22Rv1 (cell line): Measurements from ENCODE around the gene WWTR1.

Source experiments
- CTCF ChIP-seq: fragments of 450-650 bp; IDR thresholded peaks from 2 replicates; pipeline ENCODE4 v1.5.1; 2017; ENCODE audit warnings: mild to moderate bottlenecking
- ZFX ChIP-seq: fragments of 450-650 bp; IDR thresholded peaks from 2 replicates; pipeline ENCODE4 v1.6.1; 2017; ENCODE audit warnings: antibody characterized with exemption, borderline replicate concordance

GRCh38 chr3:149654188-149654601 lies 3.6 kb downstream of the WWTR1 start:
- no peak for TF ChIP-seq CTCF
- no peak for TF ChIP-seq ZFX
